ENCODE results near the gene OR2T2. TPM values are rescaled to one million over a fixed set of nuclear protein-coding genes. Genes with fewer than 3 reads are reported as not detected.

OR2T2 gene
- total and polyA plus RNA-seq, 2 of the 8 experiments (the other 6 are each of a cell fraction or from before 2014, with no cell fraction given): not detected

DNA sequence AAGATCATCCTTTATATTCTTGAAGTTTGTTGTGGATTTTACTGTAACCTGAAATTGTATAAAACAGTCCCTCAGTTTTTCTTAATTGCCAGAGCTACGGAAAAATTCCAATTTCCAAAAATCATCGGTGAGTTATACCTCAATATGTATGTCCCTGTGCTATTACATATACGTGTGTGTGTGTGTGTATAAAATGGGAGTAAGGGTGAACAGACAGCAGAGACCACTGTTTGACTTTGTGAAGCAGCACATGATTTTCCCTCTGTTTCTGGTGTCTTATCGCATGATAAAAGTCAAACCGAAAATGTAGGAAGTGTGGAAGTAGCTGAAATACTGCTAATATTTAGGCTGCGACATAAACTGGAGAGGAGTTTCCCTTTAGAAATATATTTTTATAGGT, 41.4 kb upstream of the OR2T2 start (continued):
- no peak for TF ChIP-seq GABPA (IDR thresholded peaks at IDR 0.05; ENCODE audit: borderline replicate concordance, insufficient read depth, low read length)
- TF ChIP-seq SIN3A (conservative IDR thresholded peaks at IDR 0.05 in 1 of 2, IDR thresholded peaks at IDR 0.05 in 1 of 2; ENCODE audit: low read depth in 1 of 2, low read length in 2 of 2): no peak
- TF ChIP-seq SP4 (IDR thresholded peaks at IDR 0.05; ENCODE audit: low read length): no peak
- no peak for TF ChIP-seq EZH2 (IDR thresholded peaks at IDR 0.05; ENCODE audit: low read depth, low read length, severe bottlenecking)
- no peak for TF ChIP-seq CEBPB (IDR thresholded peaks at IDR 0.05; ENCODE audit: low read depth, low read length)
- no peak for TF ChIP-seq GTF2F1 (IDR thresholded peaks at IDR 0.05; ENCODE audit: borderline replicate concordance, low read depth, low read length)

Data from H1 (cell line).